Measurements from ENCODE around the gene LPO. TPM values are rescaled to one million over a fixed set of nuclear protein-coding genes. Genes with fewer than 3 reads are reported as not detected.
A peak's percentile ranks its signal among the peaks of the same experiment; 100 is the strongest.

Gene LPO
- polyA plus RNA-seq (ENCODE audit: insufficient read length in 12 of 12), result under 1 TPM in 4 of 12 donors, not detected in 8; 0.08 to 0.40 (median 0.28) TPM
- long read RNA-seq, donor 1, result 0 reads
- long read RNA-seq, donor 2, result 0 reads
- long read RNA-seq, donor 3, result 0 reads
- long read RNA-seq, donor 4, result 0 reads
- long read RNA-seq, donor 5, result 0 reads
- long read RNA-seq, donor 6, result 0 reads
- long read RNA-seq, donor 7, result 0 reads
- long read RNA-seq, donor 8, result 0 reads
- long read RNA-seq, donor 9, result 0 reads
- long read RNA-seq, donor 10, result 0 reads
- long read RNA-seq, donor 11, result 0 reads

DNA sequence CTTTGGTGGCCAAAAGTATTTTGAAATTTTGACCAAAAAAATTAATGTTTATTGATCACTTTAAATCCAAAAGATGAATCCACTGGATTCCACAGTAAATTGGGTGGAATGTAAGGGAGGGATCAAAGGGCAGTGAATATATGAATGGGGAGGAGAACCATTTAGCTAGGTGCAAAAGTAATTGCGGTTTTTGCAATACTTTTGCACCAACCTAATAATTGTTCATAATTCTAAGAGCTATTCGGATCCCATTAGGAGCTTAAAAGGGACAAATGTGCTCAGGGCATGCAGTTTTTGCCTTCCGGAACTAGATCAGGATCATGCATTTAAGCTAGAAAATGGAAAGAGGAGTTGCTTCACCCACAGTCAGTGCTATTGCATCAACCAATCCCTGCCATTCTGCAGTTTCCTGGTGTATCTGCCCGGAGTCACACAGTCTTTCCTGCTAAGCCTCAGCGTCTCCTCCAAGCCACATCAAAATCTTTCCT lies at the start of gene LPO:
LPO (plus strand) TSS at position 438 of the 488 bp plus-strand sequence. CDS start 4,396 bp downstream, outside the sequence.
- no peak for DNase-seq

DNA sequence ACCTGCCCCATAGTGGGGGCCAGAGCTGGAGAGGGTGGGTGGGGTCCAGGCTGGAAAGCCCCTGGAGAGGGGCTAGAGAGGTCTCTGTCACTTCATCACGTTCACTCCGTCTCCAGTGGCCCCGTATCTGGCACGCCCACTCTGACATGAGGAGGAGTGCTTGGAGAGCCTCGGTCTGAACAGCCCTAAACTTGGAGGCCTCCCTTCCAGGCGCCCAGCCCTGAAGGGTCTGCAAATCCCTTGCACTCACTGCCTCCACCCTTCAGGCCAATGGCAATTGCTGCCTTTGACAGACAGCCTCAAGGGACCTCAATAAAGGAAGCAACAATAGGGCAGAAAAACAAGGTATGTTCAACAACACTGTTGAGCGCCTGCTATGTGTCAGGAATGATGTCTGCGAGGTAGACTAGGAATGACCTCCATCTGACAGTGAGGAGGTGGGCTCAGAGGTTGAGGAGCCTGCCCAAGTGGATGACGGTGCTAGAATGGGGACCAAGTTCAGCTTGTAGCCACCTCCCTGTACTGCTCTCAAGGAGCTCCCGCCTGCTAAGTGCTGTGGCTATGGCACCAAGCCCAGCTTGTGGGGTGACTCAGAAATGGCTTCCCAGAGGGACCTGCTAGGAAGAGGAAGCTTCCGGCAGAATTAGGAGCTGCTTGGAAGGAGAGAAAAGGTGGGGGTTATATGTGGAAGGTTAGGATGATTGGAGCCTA lies 48.8 kb upstream of the LPO start:
- DNase-seq, result no peak

DNA sequence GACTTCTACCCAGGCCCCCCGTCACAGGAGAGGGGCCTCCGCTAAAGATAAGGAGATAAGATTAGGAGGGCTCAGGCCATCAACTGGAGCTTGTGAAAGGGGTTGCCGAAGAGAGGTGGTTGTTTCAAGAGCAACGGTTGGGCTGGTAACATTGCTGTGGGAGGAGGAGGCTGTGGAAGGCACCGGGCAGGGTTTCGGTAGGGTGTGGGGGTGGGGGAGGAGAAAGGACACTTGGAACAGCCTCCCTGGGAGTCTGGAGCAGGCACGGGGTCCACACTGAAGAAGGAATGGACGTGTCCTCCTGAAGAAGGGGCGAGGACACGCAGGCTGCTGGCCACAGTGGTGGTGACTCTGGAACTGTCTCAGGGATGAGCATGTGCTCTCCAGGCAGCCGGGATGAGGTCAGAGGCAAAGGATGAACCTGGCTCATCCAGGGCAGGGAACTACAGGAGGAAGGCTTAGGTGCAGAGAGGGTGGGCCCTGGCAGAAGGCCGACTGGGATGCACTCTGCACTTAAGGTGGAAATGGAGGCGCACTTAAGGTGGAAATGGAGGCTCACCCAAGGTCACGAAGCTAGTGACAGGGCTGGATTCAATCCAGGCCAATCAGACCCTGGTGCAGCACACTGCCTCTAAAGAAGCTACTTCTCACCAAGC lies 47.0 kb upstream of the LPO start:
- no peak for DNase-seq

DNA sequence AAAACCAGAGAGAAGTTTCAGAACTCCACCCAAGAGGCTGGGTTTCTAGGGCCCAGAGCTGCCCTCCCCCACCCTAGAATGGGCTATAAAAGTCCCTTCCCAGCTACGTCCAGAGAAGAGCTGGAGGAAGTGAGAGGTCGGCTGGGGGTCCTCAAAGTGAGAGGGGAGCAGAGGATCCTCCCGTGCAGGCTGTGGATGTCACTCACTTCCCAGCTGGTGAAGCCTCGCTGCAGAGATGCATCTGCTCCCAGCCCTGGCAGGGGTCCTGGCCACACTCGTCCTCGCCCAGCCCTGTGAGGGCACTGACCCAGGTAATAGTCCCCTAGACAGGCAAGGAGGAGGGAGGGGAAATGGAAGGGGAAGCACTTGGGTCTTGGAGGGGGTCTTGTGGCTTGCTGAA lies 45.8 kb upstream of the LPO start, which contains the start of gene EPX:
EPX (plus strand) TSS at position 115 of the 400 bp plus-strand sequence; CDS start at position 236, 121 bp downstream.
- no peak for DNase-seq

DNA sequence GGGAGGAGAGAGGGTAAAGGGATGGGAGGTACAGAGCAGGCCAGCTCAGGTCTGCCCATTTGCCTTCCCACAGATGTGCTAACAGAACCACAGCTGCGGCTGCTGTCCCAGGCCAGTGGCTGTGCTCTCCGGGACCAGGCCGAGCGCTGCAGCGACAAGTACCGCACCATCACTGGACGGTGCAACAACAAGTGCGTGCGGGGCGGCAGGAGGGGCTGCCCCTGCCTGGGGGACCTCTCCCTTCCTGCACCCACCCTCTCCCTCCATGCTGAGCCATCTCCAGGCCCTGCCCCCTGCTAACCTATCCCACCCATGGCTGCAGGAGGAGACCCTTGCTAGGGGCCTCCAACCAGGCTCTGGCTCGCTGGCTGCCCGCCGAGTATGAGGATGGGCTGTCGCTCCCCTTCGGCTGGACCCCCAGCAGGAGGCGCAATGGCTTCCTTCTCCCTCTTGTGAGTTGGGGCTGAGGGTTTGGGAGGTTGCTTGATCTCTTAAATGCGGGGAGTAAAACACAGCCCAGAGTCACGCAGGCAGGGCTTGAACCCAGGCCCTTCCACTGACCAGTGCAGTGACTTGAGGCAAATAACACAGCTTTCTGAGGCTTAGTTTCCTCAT lies 44.6 kb upstream of the LPO start:
- no peak for DNase-seq

DNA sequence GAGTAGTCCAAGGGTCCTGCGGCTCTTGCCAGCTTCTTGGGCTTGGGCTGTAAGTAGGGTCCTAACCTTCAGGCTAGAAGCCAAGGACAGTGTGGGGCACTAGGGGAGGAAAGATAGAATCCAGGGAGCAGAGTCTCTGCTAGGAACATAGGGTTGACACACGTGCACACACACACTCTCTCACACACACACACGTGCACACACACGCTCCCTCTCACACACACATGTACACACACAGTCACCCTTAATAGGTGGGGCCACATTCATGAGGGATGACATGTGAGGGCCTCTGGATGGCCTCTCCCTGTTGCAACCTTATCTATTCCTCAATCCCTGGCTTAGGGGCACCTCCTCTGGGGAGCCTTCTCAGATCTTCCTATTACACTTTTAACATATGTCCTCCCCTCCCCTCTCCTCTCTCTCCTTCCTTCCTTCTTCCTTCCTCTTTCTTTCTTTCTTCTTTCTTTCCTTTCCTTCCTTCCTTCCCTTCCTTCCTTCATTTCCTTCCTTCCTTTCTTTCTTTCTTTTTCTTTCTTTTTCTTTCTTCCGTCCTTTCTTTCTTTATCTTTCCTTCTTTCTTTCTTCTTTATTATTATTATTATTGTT lies 42.8 kb upstream of the LPO start:
- DNase-seq, result no peak

DNA sequence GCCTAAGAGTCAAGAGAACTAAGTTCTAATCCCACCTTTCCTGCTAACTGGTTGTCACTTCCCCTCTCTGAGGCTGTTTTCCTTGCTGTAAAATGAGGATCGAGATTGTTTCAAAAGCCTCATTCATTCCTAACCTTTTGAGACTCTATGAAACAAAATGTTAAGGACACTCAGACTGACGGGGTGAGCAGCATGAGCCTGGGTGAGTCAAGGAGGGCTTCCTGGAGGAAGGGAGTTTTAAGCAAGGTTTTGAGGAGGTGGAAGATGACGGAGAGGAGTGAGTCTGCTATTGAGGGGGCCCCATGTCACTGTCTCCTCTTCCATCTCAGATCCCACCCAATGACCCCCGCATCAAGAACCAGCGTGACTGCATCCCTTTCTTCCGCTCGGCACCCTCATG lies 41.8 kb upstream of the LPO start:
- DNase-seq, result no peak

DNA sequence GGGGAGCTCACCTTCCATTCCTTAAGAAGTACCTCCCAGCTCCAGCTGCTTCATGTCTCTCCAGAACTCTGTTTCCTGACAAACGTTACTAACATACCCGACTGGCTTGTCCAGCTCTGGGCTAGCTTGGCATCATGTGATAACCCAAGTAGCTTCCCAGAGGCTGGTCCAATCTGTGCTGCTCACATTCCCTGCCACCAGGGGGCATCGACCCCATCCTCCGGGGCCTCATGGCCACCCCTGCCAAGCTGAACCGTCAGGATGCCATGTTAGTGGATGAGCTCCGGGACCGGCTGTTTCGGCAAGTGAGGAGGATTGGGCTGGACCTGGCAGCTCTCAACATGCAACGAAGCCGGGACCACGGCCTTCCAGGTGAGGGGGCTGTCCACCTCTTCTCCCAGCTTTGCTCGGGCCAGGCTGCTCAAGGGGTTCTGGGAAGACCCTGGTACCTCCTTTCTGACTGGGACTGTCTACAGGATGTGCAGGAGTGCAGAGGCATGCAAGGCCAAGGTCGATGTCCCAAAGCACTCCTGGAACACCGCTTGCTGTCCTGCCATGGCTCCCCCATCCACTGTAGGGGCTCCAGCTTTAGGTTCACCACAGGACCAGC lies 38.3 kb upstream of the LPO start:
- DNase-seq, result no peak

DNA sequence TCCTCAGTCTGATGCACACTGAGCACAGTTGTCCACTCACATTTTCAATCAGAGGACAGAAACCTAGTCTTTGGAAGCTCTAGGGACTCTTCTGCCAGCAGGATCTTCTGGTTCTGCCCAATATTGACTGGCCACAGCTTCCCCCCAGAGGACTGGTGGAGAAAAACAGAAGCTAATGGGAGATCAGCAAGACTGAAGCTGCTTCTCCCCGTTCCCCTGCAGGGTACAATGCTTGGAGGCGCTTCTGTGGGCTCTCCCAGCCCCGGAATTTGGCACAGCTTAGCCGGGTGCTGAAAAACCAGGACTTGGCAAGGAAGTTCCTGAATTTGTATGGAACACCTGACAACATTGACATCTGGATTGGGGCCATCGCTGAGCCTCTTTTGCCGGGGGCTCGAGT lies 35.5 kb upstream of the LPO start:
- no peak for DNase-seq

DNA sequence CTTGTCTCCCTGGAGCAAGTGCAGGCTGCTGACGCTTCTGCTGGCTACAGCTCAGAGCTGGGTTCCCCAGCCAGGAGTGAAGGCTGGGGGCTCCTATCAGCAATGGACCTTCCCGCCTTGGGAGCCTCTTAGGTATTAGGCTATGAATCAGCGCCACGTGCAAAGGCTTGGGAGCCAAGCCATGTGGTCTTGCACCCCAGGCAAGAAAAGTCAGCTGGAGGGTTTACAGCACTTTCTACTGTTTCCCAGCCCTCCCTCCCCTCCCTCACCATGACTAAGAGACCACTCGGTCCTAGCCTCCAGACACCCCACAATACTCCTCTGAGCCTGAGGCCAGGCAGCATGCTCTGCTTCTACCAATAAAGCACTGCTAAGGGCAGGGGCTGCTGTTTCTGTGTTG lies 33.6 kb upstream of the LPO start:
- no peak for DNase-seq

DNA sequence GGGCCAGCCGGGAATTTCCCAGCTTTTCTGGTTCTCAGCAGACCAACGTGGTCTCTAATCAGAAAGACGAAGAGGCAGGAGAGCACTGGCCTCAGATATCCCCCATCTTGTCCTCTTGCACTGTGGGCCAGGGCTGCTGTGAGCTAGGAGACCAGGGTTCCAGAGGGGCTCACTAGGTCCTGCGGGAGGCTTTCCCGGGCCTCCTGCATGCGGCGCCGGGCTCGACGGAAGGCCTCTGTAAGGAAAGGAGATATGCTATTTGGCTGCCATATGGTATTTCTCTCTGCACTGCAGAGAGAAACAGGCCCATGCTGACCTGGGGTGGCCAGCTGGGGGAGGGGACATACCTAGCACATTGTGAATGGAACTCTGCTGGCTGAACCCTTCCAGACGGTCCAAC lies 32.4 kb upstream of the LPO start:
- DNase-seq, result no peak

DNA sequence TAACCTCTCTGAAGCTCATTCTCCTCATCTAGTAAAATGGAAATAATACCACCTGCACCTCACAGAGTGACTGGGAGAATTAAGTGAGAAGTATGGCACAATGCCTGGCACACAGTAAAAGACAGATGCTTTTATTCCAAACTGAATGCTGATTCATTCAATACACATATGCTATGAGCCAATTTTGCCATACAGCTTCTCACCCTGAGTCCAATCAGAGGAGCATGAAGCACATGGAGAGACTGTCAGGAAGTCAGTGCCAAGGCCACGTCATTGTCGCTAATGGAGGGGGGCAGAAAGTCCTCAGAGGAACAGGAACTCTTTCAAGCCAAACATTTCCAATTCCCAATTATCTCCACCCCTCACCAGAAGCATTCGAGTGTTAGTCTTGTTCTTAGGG lies 30.9 kb upstream of the LPO start:
- no peak for DNase-seq

DNA sequence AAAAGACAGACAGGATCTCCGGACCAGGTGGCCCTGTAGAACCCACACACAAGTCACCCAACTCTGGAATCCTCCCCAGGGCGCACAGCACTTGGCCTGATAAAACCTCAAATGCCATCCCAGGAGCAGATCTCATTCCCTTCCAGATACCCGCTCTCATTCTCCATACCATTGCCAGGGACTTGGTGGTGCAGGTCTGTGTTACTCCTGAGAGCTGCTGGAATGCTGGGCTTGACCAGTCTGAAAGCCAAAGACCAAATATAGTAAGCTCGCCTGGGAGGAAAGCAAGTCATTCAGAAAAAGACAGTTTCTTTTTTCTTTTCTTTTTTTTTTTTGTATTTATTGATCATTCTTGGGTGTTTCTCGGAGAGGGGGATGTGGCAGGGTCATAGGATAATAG lies 30.0 kb upstream of the LPO start:
- no peak for DNase-seq

DNA sequence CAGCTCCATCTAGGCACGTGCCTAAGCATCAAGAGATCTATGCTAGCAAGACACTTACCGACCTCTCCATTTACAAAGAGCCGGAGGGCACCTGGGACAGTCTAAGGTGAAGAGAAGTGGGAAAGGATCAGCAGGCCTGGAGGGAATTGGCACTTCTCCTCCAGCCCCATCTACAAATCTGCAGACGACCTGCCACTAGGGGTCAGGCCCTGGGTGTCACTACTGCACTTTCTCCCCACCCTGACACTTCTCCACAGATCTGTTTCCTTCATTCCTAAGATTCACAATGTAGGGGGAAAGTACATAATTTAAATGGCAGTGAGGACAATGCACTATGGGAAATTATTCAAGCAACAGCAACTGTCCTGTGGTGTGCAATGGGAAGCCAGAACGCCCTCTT lies 27.5 kb upstream of the LPO start:
- DNase-seq, result no peak

DNA sequence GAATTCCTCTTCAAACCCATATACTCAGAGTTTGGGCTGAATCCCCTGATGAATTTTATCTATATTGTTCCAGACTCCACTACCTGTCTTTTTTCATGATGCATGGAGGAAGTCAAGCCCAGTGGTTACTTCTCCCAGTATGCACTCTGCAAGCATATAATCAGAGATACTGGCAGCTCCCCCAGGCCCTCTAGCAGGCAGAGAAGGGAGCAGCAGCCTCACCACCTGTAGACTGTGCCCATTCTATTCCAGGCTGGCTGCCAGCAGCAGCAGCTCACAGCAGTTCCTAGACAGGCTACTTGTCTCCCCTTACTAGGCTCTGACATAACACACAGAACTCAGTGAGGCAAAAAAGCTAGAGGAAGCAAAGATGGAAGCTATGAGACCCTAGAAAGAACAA lies 22.7 kb upstream of the LPO start:
- DNase-seq, result no peak

DNA sequence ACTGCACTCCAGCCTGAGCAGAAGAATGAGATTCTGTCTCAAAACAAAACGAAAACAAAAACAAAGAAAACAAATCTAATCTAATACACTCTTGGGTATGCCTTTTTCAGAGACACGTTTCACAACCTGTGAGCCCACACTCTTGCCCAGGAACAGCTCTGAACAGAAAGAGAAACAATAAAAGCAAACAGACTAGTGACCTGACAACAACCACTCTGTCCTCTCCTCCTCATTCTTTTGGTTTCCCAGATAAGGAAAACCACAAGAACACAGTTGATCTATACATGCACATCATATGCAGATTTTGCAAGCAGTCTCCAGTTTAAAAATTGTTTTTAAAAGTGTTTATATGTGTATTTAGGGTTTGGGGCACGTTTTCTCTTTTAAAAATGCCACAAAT lies 20.6 kb upstream of the LPO start:
- no peak for DNase-seq

DNA sequence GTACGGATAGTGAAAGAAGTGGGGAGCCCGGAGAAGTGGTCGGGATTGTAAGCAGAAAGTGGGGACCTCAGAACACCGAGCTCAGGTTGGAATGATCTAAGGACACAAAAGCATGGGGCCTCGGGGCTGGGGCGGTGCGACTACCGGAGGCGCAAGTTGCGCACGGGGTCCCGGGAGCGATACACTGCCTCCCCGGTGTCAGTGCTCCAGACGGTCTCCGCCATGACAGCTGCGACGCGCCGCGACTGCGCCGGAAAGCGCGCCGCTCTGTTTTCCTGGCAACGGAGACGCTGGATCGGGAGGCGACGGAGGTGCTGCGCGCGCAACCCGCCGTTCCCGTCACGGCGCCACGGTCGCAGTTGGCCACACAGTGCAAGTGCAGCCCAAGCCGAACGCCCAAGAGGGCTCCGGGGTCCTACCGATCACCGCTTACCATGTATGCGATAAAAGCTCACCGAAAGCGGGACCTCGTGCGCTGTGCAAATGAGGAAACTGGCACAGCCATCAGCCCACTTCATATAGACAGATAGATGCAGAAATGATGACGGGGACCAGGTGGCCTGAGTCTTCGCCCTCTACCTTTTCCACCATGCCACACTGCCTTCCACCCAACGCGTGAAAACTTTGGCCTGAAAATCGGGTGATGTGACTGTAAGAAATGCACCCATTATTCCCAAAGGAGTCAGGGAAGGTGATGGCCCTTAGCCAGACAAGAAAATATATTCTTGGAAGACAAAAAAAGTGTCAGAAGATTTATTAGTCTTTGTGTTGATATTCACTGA lies 19.2 kb upstream of the LPO start, which contains the start of gene MKS1:
MKS1 (minus strand) TSS at position 249 of the 782 bp plus-strand sequence; CDS start at position 224, 25 bp downstream.
- peak; percentile 95 for DNase-seq

DNA sequence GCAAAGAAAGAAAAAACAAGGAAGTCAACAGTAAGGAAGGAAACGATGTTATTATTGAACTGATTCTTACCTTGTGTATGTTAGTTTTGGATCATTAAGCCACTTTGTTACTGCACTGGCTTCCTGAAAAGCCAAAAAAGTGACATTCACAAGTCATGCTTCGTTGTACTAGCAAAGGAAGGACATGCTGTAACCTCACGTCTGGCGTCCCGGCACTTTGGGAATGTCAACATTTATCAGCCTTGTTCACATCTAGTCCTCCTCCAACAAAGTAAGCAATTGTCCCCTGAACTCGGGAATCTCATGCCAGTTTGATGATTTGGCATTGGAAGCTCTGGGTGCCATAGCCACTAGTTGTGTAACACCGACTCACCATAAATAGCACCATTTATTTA lies 18.6 kb upstream of the LPO start:
- no peak for DNase-seq

DNA sequence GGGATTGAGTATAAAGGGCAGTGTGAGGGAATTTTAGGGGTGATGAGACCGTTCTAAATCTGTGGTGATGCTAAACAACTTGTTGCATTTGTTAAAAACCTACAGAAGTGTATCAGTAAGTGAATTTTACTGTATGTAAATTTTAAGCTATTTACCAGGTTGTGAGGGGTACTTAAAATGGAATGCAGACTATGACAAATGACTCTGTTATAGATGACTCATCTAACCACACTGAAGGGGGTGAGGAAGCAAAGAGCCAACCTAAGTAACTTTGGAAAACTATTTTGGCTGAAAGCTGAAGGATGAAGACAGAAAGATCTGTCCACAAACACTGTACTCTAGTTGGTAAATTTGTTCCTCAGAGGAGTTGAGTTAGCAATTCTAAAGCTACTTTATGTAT lies 14.1 kb upstream of the LPO start:
- DNase-seq, result no peak

DNA sequence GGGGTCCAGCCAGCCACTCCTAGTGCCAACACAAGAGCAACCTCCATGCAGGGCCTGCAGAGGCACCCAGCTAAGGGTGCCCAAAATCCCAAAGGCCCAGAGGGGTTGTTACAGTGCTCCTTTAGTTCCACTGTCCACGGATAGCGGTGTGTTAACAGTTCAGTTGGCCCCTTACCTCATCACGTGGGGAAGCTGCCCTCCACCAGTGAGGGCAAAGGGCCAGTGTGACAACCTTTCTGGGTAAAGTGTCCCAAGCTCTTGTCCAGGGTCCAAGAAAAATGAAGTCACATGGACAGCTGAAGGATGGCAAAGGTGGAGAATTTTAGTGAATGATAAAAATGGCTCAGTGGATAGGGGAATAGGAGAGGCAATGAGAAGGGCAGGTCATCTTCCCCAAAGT lies 10.7 kb upstream of the LPO start:
- no peak for DNase-seq

DNA sequence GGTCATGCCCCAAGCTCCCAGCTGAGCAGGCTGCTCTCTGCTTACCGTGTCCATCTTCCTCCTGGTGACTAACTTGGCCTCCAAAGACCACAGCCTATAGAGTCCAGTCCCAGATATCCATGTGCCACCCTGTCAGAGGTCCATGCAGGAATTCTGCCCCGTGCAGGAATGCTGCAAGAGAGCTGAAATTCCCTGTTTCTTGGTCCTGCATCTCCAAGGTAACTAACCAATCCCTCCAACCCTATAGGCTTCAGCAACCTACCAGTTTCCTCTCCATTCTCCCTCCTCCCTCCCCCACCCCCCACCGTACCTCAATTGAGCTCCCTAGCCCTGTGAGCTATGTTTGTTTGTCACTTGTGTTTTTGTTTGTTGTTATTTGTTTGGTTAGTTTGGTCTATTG lies 9.7 kb upstream of the LPO start:
- DNase-seq, result no peak

Data from muscle of arm (tissue), 14 donors.